NB4 (cell line): ENCODE results near the gene RASA3.
"Not testable (repeated sequence)": the region's sequence is repeated elsewhere in the genome, so short reads cannot be mapped to it uniquely, and the experiment has no call there.

Experiments used
- POLR2A ChIP-seq: IDR thresholded peaks from 2 replicates; pipeline ENCODE4 v1.6.1; 2011; ENCODE audit warnings: mild to moderate bottlenecking; ENCODE audit not compliant: insufficient read length; ENCODE audit errors: extremely low read depth
- TF ChIP-seq, protein P1 (sequence below): IDR thresholded peaks from one replicate; pipeline ENCODE4 v1.5.1; 2012; ENCODE audit warnings: low read depth, low read length

DNA sequence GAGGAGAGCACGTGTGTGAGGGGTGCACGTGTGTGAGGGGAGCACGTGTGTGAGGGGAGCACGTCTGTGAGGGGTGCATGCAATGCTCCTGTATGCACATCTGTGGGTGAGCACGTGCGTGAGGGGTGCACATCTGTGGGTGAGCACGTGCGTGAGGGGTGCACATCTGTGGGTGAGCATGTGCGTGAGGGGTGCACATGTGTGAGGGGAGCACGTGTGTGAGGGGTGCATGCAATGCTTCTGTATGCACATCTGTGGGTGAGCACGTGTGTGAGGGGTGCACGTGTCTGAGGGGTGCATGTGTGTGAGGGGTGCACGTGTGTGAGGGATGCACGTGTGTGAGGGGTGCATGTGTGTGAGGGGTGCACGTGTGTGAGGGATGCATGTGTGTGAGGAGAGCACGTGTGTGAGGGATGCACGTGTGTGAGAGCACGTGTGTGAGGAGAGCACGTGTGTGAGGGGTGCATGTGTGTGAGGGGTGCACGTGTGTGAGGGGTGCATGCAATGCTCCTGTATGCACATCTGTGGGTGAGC, 15.0 kb downstream of the RASA3 start:
- TF ChIP-seq, protein P1, sequence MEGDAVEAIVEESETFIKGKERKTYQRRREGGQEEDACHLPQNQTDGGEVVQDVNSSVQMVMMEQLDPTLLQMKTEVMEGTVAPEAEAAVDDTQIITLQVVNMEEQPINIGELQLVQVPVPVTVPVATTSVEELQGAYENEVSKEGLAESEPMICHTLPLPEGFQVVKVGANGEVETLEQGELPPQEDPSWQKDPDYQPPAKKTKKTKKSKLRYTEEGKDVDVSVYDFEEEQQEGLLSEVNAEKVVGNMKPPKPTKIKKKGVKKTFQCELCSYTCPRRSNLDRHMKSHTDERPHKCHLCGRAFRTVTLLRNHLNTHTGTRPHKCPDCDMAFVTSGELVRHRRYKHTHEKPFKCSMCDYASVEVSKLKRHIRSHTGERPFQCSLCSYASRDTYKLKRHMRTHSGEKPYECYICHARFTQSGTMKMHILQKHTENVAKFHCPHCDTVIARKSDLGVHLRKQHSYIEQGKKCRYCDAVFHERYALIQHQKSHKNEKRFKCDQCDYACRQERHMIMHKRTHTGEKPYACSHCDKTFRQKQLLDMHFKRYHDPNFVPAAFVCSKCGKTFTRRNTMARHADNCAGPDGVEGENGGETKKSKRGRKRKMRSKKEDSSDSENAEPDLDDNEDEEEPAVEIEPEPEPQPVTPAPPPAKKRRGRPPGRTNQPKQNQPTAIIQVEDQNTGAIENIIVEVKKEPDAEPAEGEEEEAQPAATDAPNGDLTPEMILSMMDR, result not testable (repeated sequence)
- not testable (repeated sequence) for TF ChIP-seq POLR2A
